IMR-90 (cell line): ENCODE measurements around the gene ACP2. TPM values are rescaled to one million over a fixed set of nuclear protein-coding genes. Genes with fewer than 3 reads are reported as not detected.

Experiments used
- ATAC-seq: fragments of 200-7000 bp; cut with Tn5 transposase; 2 replicates; pipeline ENCODE4 v1.9.1; 2020; ENCODE audit warnings: low read depth, mild to moderate bottlenecking, moderate library complexity
- BruUV-seq: library from RNA; stranded (reverse); fragments of 400-500 nt; replicated peaks from 2 replicates; lab custom pipeline; 2021; lab: Mats Ljungman, UMichigan
- CTCF ChIA-PET: fragments of 300-600 bp; formaldehyde crosslinking; extraction: SDS; loops from one replicate; lab custom pipeline; 2021; ENCODE audit warnings: antibody characterized with exemption; lab: Yijun Ruan, JAX
- POLR2A ChIA-PET: fragments of 300-600 bp; sonication (Branson Sonifier 250); formaldehyde crosslinking; loops from one replicate; lab custom pipeline; 2022; ENCODE audit warnings: antibody characterized with exemption; ENCODE audit not compliant: unreplicated experiment; lab: Charles Lee
- DNase-seq: peaks from one replicate; pipeline ENCODE4 v3.0.0; 2013
- H2AFZ ChIP-seq: replicated peaks from 2 replicates; pipeline ENCODE3; 2013; ENCODE audit warnings: low read length, mild to moderate bottlenecking; ENCODE audit not compliant: poor library complexity
- H2AK5ac ChIP-seq: 2 replicates; pipeline ENCODE4 v1.6.1; 2013; ENCODE audit warnings: low read depth, low read length, inconsistent platforms
- H2AK9ac ChIP-seq: replicated peaks from 2 replicates; pipeline ENCODE3; 2013; ENCODE audit warnings: mild to moderate bottlenecking, low read depth, low read length, moderate library complexity; ENCODE audit not compliant: poor library complexity
- H2BK120ac ChIP-seq: 2 replicates; pipeline ENCODE4 v1.6.1; 2013; ENCODE audit warnings: low read depth, low read length, inconsistent platforms
- H2BK15ac ChIP-seq: 3 replicates; pipeline ENCODE4 v1.6.1; 2013; ENCODE audit warnings: low read depth, low read length, inconsistent platforms
- H2BK20ac ChIP-seq: 2 replicates; pipeline ENCODE4 v1.6.1; 2013; ENCODE audit warnings: low read depth, mild to moderate bottlenecking, inconsistent platforms, low read length, moderate library complexity
- H2BK5ac ChIP-seq: 2 replicates; pipeline ENCODE4 v1.6.1; 2013; ENCODE audit warnings: mild to moderate bottlenecking, low read depth, low read length, inconsistent platforms; ENCODE audit not compliant: poor library complexity, severe bottlenecking
- H3K14ac ChIP-seq: replicated peaks from 2 replicates; pipeline ENCODE4 v1.6.1; 2013; ENCODE audit warnings: low read depth, low read length, inconsistent platforms
- H3K18ac ChIP-seq: 2 replicates; pipeline ENCODE4 v1.6.1; 2013; ENCODE audit warnings: low read depth, low read length, control low read depth
- H3K23ac ChIP-seq: 2 replicates; pipeline ENCODE4 v1.6.1; 2013; ENCODE audit warnings: low read depth, low read length, inconsistent platforms
- H3K27ac ChIP-seq: 2 replicates; pipeline ENCODE4 v1.5.1; 2013; ENCODE audit warnings: mild to moderate bottlenecking, control low read depth, low read length; ENCODE audit not compliant: insufficient read depth
- H3K27me3 ChIP-seq: 2 replicates; pipeline ENCODE4 v1.6.1; 2013; ENCODE audit warnings: low read length; ENCODE audit not compliant: control insufficient read depth, insufficient read depth
- H3K36me3 ChIP-seq: 2 replicates; pipeline ENCODE4 v1.6.1; 2013; ENCODE audit warnings: low read length, mixed read lengths; ENCODE audit not compliant: control insufficient read depth, insufficient read depth
- H3K4ac ChIP-seq: 2 replicates; pipeline ENCODE4 v1.6.1; 2013; ENCODE audit warnings: low read depth, low read length, inconsistent platforms
- H3K4me1 ChIP-seq: 2 replicates; pipeline ENCODE4 v1.6.1; 2013; ENCODE audit warnings: low read length, mixed read lengths; ENCODE audit not compliant: control insufficient read depth, insufficient read depth
- H3K4me2 ChIP-seq: 2 replicates; pipeline ENCODE4 v1.6.1; 2013; ENCODE audit warnings: low read depth, mild to moderate bottlenecking, control low read depth, low read length, moderate library complexity
- H3K4me3 ChIP-seq: 2 replicates; pipeline ENCODE4 v1.5.1; 2013; ENCODE audit warnings: low read depth, mild to moderate bottlenecking, control low read depth, low read length, moderate library complexity; ENCODE audit not compliant: insufficient read depth
- H3K56ac ChIP-seq: 2 replicates; pipeline ENCODE4 v1.6.1; 2013; ENCODE audit warnings: low read length, inconsistent platforms; ENCODE audit not compliant: insufficient read depth; ENCODE audit errors: extremely low read depth
- H3K79me1 ChIP-seq, 2 experiments: 2 replicates each; pipeline ENCODE4 v1.6.1; 2013; ENCODE audit warnings: low read length in 2 of 2, inconsistent platforms in 1 of 2, low read depth in 1 of 2
- H3K9ac ChIP-seq: 2 replicates; pipeline ENCODE4 v1.6.1; 2013; ENCODE audit warnings: low read depth, low read length, control low read depth
- H3K9me1 ChIP-seq: 2 replicates; pipeline ENCODE4 v1.6.1; 2013; ENCODE audit warnings: low read length, inconsistent platforms; ENCODE audit not compliant: insufficient read depth
- H3K9me3 ChIP-seq: 2 replicates; pipeline ENCODE4 v1.6.1; 2013; ENCODE audit warnings: low read length; ENCODE audit not compliant: control insufficient read depth, insufficient read depth
- H4K20me1 ChIP-seq: 2 replicates; pipeline ENCODE4 v1.6.1; 2013; ENCODE audit warnings: low read length, inconsistent platforms; ENCODE audit not compliant: insufficient read depth
- H4K5ac ChIP-seq: 2 replicates; pipeline ENCODE4 v1.6.1; 2013; ENCODE audit warnings: mild to moderate bottlenecking, low read depth, low read length, control low read depth
- H4K8ac ChIP-seq, 2 experiments: 2 replicates each; pipeline ENCODE4 v1.6.1; 2013; ENCODE audit warnings: low read depth in 2 of 2, low read length in 2 of 2, control low read depth in 1 of 2, inconsistent platforms in 1 of 2
- H4K91ac ChIP-seq: 2 replicates; pipeline ENCODE4 v1.6.1; 2013; ENCODE audit warnings: low read depth, low read length, inconsistent platforms; ENCODE audit not compliant: insufficient read depth
- BHLHE40 ChIP-seq: fragments of 150-350 bp; IDR thresholded peaks from 2 replicates; pipeline ENCODE4 v1.6.1; 2016; ENCODE audit warnings: mild to moderate bottlenecking, low read depth, low read length
- CEBPB ChIP-seq: IDR thresholded peaks from 2 replicates; pipeline ENCODE4 v1.6.1; 2012; ENCODE audit warnings: low read depth, low read length, improper control_type of control experiment
- CHD1 ChIP-seq: IDR thresholded peaks from 2 replicates; pipeline ENCODE4 v1.6.1; 2012; ENCODE audit warnings: low read depth, low read length, improper control_type of control experiment
- FOS ChIP-seq: fragments of 150-350 bp; IDR thresholded peaks from 2 replicates; pipeline ENCODE4 v1.6.1; 2016; ENCODE audit warnings: low read depth, low read length
- MAFK ChIP-seq: IDR thresholded peaks from 2 replicates; pipeline ENCODE4 v1.6.1; 2012; ENCODE audit warnings: low read depth, low read length, improper control_type of control experiment
- MXI1 ChIP-seq: IDR thresholded peaks from 2 replicates; pipeline ENCODE4 v1.6.1; 2012; ENCODE audit warnings: low read depth, mild to moderate bottlenecking, low read length, moderate library complexity, borderline replicate concordance
- POLR2A ChIP-seq: IDR thresholded peaks from 2 replicates; pipeline ENCODE4 v1.6.1; 2012; ENCODE audit warnings: mild to moderate bottlenecking, low read depth, low read length
- RFX5 ChIP-seq: IDR thresholded peaks from 2 replicates; pipeline ENCODE4 v1.8.0; 2012; ENCODE audit warnings: low read depth, mild to moderate bottlenecking, low read length, moderate library complexity
- SMC3 ChIP-seq: fragments of 150-350 bp; IDR thresholded peaks from 2 replicates; pipeline ENCODE4 v1.6.1; 2016; ENCODE audit warnings: low read depth, mild to moderate bottlenecking, antibody characterized with exemption, low read length, moderate library complexity
- WGBS, 2 experiments: methylation state at CpG; one replicate each; pipeline versions ENCODE4 v1.1.5 to v1.1.7; 2013; ENCODE audit warnings: missing lambda C conversion rate in 2 of 2; ENCODE audit not compliant: insufficient read length in 1 of 2; ENCODE audit errors: extremely low coverage in 2 of 2; 5-methylcytosine and 5-hydroxymethylcytosine counted together
- dilution Hi-C: fragments of 300-500 bp; cut with HindIII; formaldehyde crosslinking; loops from one replicate; pipeline ENCODE4 v1.14.3; 2018; ENCODE audit warnings: low sequenced_read_pairs; ENCODE audit not compliant: unreplicated experiment
- in situ Hi-C: fragments of 300-500 bp; cut with MboI; formaldehyde crosslinking; loops from 3 replicates; pipeline ENCODE4 v1.14.3; 2019; ENCODE audit warnings: low sequenced_read_pairs, inconsistent platforms, mixed read lengths
- intact Hi-C: fragments of 100-400 bp; cut with micrococcal nuclease; formaldehyde crosslinking; loops from 2 replicates; pipeline ENCODE4 v1.10.0; 2022
- polyA plus RNA-seq, 3 experiments: library from polyadenylated mRNA; depleted of rRNA; stranded (reverse); fragments of >200 nt; gene quantifications; 2 replicates each; pipeline ENCODE4 v1.2.3, GENCODE V29; 2012; ENCODE audit warnings: low replicate concordance in 1 of 3
- total RNA-seq: library from RNA; depleted of rRNA; stranded (reverse); fragments of >200 nt; gene quantifications from 2 replicates; pipeline ENCODE4 v1.2.3, GENCODE V29; 2012
- TF ChIP-seq, protein P1 (sequence below): conservative IDR thresholded peaks from 2 replicates; pipeline ENCODE4 v1.5.1; 2012; ENCODE audit warnings: mild to moderate bottlenecking, low read depth, low read length, improper control_type of control experiment
- TF ChIP-seq, protein P2 (sequence below): fragments of 150-350 bp; IDR thresholded peaks from 2 replicates; pipeline ENCODE4 v1.6.1; 2017; ENCODE audit warnings: mild to moderate bottlenecking, antibody characterized with exemption, low read length, low read depth
- TF ChIP-seq, protein P3 (sequence below): fragments of 150-350 bp; IDR thresholded peaks from 2 replicates; pipeline ENCODE4 v1.6.1; 2016; ENCODE audit warnings: low read depth, mild to moderate bottlenecking, low read length, moderate library complexity, borderline replicate concordance

ACP2 gene
- total and polyA plus RNA-seq, 2 of the 4 experiments (the other 2 are of a cell fraction) = 17.7 to 23.6 TPM

DNA sequence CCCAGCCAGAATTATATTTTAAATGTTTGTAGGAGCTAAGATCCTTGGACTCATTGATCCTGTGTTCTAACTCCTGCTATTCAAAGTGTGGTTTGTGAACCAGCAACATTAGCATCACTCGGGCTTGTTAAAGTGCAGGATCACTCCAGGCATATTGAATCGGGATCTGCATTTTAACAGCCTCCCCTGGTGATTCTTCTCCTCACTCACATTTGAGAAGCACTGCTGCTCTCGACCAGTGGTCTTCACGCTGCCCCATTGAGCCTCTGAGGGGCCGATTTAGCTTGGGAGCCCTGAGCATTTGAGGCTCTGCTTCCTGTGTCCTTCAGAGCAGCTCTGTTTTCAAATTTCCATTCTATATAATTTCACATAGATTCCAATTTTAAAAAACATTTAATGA is 32.2 kb upstream of the ACP2 start:
- TF ChIP-seq SMC3 = no peak
- TF ChIP-seq, protein P1, sequence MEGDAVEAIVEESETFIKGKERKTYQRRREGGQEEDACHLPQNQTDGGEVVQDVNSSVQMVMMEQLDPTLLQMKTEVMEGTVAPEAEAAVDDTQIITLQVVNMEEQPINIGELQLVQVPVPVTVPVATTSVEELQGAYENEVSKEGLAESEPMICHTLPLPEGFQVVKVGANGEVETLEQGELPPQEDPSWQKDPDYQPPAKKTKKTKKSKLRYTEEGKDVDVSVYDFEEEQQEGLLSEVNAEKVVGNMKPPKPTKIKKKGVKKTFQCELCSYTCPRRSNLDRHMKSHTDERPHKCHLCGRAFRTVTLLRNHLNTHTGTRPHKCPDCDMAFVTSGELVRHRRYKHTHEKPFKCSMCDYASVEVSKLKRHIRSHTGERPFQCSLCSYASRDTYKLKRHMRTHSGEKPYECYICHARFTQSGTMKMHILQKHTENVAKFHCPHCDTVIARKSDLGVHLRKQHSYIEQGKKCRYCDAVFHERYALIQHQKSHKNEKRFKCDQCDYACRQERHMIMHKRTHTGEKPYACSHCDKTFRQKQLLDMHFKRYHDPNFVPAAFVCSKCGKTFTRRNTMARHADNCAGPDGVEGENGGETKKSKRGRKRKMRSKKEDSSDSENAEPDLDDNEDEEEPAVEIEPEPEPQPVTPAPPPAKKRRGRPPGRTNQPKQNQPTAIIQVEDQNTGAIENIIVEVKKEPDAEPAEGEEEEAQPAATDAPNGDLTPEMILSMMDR = no peak
- TF ChIP-seq RFX5 = no peak
- TF ChIP-seq CHD1 = no peak
- TF ChIP-seq POLR2A = no peak
- TF ChIP-seq MAFK = no peak
- TF ChIP-seq CEBPB = no peak
- no peak for TF ChIP-seq MXI1
- TF ChIP-seq, protein P2, sequence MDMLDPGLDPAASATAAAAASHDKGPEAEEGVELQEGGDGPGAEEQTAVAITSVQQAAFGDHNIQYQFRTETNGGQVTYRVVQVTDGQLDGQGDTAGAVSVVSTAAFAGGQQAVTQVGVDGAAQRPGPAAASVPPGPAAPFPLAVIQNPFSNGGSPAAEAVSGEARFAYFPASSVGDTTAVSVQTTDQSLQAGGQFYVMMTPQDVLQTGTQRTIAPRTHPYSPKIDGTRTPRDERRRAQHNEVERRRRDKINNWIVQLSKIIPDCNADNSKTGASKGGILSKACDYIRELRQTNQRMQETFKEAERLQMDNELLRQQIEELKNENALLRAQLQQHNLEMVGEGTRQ = no peak
- no peak for TF ChIP-seq BHLHE40
- no peak for TF ChIP-seq FOS
- TF ChIP-seq, protein P3, sequence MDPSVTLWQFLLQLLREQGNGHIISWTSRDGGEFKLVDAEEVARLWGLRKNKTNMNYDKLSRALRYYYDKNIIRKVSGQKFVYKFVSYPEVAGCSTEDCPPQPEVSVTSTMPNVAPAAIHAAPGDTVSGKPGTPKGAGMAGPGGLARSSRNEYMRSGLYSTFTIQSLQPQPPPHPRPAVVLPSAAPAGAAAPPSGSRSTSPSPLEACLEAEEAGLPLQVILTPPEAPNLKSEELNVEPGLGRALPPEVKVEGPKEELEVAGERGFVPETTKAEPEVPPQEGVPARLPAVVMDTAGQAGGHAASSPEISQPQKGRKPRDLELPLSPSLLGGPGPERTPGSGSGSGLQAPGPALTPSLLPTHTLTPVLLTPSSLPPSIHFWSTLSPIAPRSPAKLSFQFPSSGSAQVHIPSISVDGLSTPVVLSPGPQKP = no peak
- dilution Hi-C loops = no loop called here
- H3K4me3 ChIP-seq = no peak overlapping the region
- DNase-seq = no peak
- no peaks in the 10 kb centered on the region for H3K4me1 ChIP-seq
- ChIA-PET CTCF (interaction anchor here (1.3 kb wide), 1 partner anchor 47 kb away, joined by 3 read pairs; no protein-coding TSS in a partner anchor), POLR2A (no interaction called here)
- no peaks in the 10 kb centered on the region for H3K9me3 ChIP-seq
- no peak overlapping the region for H3K56ac ChIP-seq
- H2BK120ac ChIP-seq = no peak overlapping the region
- no peak overlapping the region for H4K5ac ChIP-seq
- H3K18ac ChIP-seq = no peak overlapping the region
- H3K27me3 ChIP-seq = no peaks in the 10 kb centered on the region
- H3K9me1 ChIP-seq = peaks cover 5% of the 10 kb centered on the region; the same call in 1 of the 2 replicates
- H3K14ac ChIP-seq = no peak overlapping the region
- no peak overlapping the region for H2BK15ac ChIP-seq
- H2AK9ac ChIP-seq = no peak overlapping the region
- no peak overlapping the region for H3K4me2 ChIP-seq
- H3K36me3 ChIP-seq = peaks cover 65% of the 10 kb centered on the region
- in situ Hi-C loops = no loop called here
- H4K8ac ChIP-seq = no peak overlapping the region
- intact Hi-C loops = no loop called here
- no peak overlapping the region for H4K91ac ChIP-seq
- no peak overlapping the region for H3K9ac ChIP-seq
- H3K23ac ChIP-seq = no peak overlapping the region
- no peak overlapping the region for H3K4ac ChIP-seq
- H3K27ac ChIP-seq = no peak overlapping the region
- no peak overlapping the region for H2BK20ac ChIP-seq
- no peaks in the 10 kb centered on the region for H4K20me1 ChIP-seq
- no peak overlapping the region for H2BK5ac ChIP-seq
- no peak for ATAC-seq
- H2AFZ ChIP-seq = no peak overlapping the region
- H3K79me1 ChIP-seq = peaks cover 11 to 16% of the 10 kb centered on the region in 2 experiments
- no peak overlapping the region for H2AK5ac ChIP-seq
- 67% methylated on average over 3 of the region's 5 CpGs; no CpG with 5 or more reads in 1 of the 2 experiments for WGBS, 2 experiments
- no TSS peak for BruUV-seq
